Suprapubic skin (tissue), 4 donors: Measurements from ENCODE around the gene EFHD1. TPM values are rescaled to one million over a fixed set of nuclear protein-coding genes. Genes with fewer than 3 reads are reported as not detected.
"Not testable (repeated sequence)": the region's sequence is repeated elsewhere in the genome, so short reads cannot be mapped to it uniquely, and the experiment has no call there.

Source experiments
- DNase-seq, 2 donors: peaks; one replicate each; pipeline ENCODE4 v3.0.0-alpha.2; 2019; ENCODE audit warnings: low spot score in 2 of 2
- H3K27ac ChIP-seq: fragments of 200-600 bp; sonication (generic); one replicate; pipeline ENCODE4 v1.5.1; 2019
- H3K27me3 ChIP-seq: fragments of 200-600 bp; sonication (generic); one replicate; pipeline ENCODE4 v1.5.1; 2019
- H3K36me3 ChIP-seq: fragments of 200-600 bp; sonication (generic); one replicate; pipeline ENCODE4 v1.5.1; 2019
- H3K4me1 ChIP-seq: fragments of 200-600 bp; sonication (generic); one replicate; pipeline ENCODE4 v1.5.1; 2019
- H3K4me3 ChIP-seq: fragments of 200-600 bp; sonication (generic); one replicate; pipeline ENCODE4 v1.5.1; 2019; ENCODE audit warnings: mild to moderate bottlenecking
- H3K9me3 ChIP-seq: fragments of 200-600 bp; sonication (generic); one replicate; pipeline ENCODE4 v1.5.1; 2019
- CTCF ChIP-seq, 2 donors: fragments of 200-600 bp in 1 of 2; fragments of 450-650 bp in 1 of 2; sonication (generic) in 1 of 2; IDR thresholded peaks; one replicate each; pipeline ENCODE4 v1.5.1; 2016 to 2019; ENCODE audit warnings: antibody characterized with exemption in 2 of 2, mild to moderate bottlenecking in 1 of 2, moderate library complexity in 1 of 2
- EP300 ChIP-seq: sonication (generic); formaldehyde crosslinking; IDR thresholded peaks from one replicate; pipeline ENCODE4 v1.6.1; 2017; ENCODE audit warnings: antibody characterized with exemption
- POLR2A ChIP-seq, 2 donors: fragments of 450-650 bp; IDR thresholded peaks; one replicate each; pipeline ENCODE4 v1.6.1; 2017; ENCODE audit warnings: antibody characterized with exemption in 2 of 2, mild to moderate bottlenecking in 2 of 2, moderate library complexity in 2 of 2
- POLR2AphosphoS5 ChIP-seq, 3 donors: sonication (generic); formaldehyde crosslinking; IDR thresholded peaks; one replicate each; pipeline ENCODE4 v1.6.1; 2017; ENCODE audit warnings: antibody characterized with exemption in 3 of 3
- WGBS: methylation state at CpG from one replicate; pipeline ENCODE4 v1.1.5; 2018; 5-methylcytosine and 5-hydroxymethylcytosine counted together
- total RNA-seq, 4 donors: library from RNA; depleted of rRNA; stranded (reverse); fragments of >200 nt; gene quantifications; one replicate each; pipeline ENCODE4 v1.1.0, GENCODE V29; 2016

EFHD1 gene
- total RNA-seq, 4 donors from 2014 or later = 4.2 to 18.4 (median 16.6) TPM

GRCh38 chr2:232699110-232699509 is 65.7 kb downstream of the EFHD1 start:
- 59% methylated on average over 2 of the region's 2 CpGs for WGBS

GRCh38 chr2:232700154-232700553 is 66.8 kb downstream of the EFHD1 start:
- no peaks in the 10 kb centered on the region for H3K9me3 ChIP-seq
- H3K4me1 ChIP-seq = peaks cover 43% of the 10 kb centered on the region
- H3K27ac ChIP-seq = no peak overlapping the region
- H3K4me3 ChIP-seq = no peak overlapping the region
- H3K36me3 ChIP-seq = peaks cover 9% of the 10 kb centered on the region
- TF ChIP-seq POLR2AphosphoS5 (IDR thresholded peaks at IDR 0.05) = no peak
- TF ChIP-seq POLR2A (IDR thresholded peaks at IDR 0.05) = no peak
- no peak for TF ChIP-seq CTCF (IDR thresholded peaks at IDR 0.05)
- TF ChIP-seq EP300 = no peak
- WGBS = 91% methylated on average over 1 of the region's 1 CpG
- no peaks in the 10 kb centered on the region for H3K27me3 ChIP-seq
- DNase-seq = no peak

More at GRCh38 chr2:232699110-232699509, 65.7 kb downstream of the EFHD1 start:
- Histone ChIP-seq H3K27me3 (no peaks in the 10 kb centered on the region), H3K36me3 (peaks cover 3% of the 10 kb centered on the region), H3K4me1 (peaks cover 43% of the 10 kb centered on the region), H3K9me3 (no peaks in the 10 kb centered on the region), H3K27ac (no peak overlapping the region), H3K4me3 (no peak overlapping the region)
- TF ChIP-seq POLR2A (IDR thresholded peaks at IDR 0.05) = no peak
- TF ChIP-seq CTCF (IDR thresholded peaks at IDR 0.05) = no peak
- TF ChIP-seq POLR2AphosphoS5 (IDR thresholded peaks at IDR 0.05) = no peak
- TF ChIP-seq EP300 = no peak
- no peak for DNase-seq

GRCh38 chr2:232707076-232707475 is 73.7 kb downstream of the EFHD1 start:
- Histone ChIP-seq H3K4me1 (peaks cover 5% of the 10 kb centered on the region), H3K27me3 (no peaks in the 10 kb centered on the region), H3K36me3 (peaks cover 46% of the 10 kb centered on the region), H3K9me3 (no peaks in the 10 kb centered on the region), H3K27ac (no peak overlapping the region), H3K4me3 (no peak overlapping the region)
- no peak for TF ChIP-seq POLR2AphosphoS5 (IDR thresholded peaks at IDR 0.05)
- no peak for TF ChIP-seq POLR2A (IDR thresholded peaks at IDR 0.05)
- TF ChIP-seq CTCF (IDR thresholded peaks at IDR 0.05) = no peak
- no peak for TF ChIP-seq EP300
- 88% methylated on average over 4 of the region's 4 CpGs for WGBS
- no peak for DNase-seq

- no peak overlapping the region for H3K27ac ChIP-seq
- H3K4me3 ChIP-seq = no peak overlapping the region
- H3K9me3 ChIP-seq = no peaks in the 10 kb centered on the region
- TF ChIP-seq EP300 = no peak
- no peak for TF ChIP-seq POLR2A (IDR thresholded peaks at IDR 0.05)
- no peak for TF ChIP-seq POLR2AphosphoS5 (IDR thresholded peaks at IDR 0.05)
- TF ChIP-seq CTCF (IDR thresholded peaks at IDR 0.05) = no peak
- peaks cover 21% of the 10 kb centered on the region for H3K36me3 ChIP-seq
- no peak for DNase-seq
- H3K4me1 ChIP-seq = peaks cover 2% of the 10 kb centered on the region
- H3K27me3 ChIP-seq = no peaks in the 10 kb centered on the region
Observed at GRCh38 chr2:232713505-232713904, 80.1 kb downstream of the EFHD1 start.

GRCh38 chr2:232714969-232715368 is 81.6 kb downstream of the EFHD1 start:
- no peak for DNase-seq
- no peak overlapping the region for H3K4me3 ChIP-seq
- no peaks in the 10 kb centered on the region for H3K27me3 ChIP-seq
- TF ChIP-seq CTCF (IDR thresholded peaks at IDR 0.05) (no peak), EP300 (no peak), POLR2AphosphoS5 (IDR thresholded peaks at IDR 0.05) (no peak), POLR2A (IDR thresholded peaks at IDR 0.05) (no peak)
- peaks cover 13% of the 10 kb centered on the region for H3K36me3 ChIP-seq
- no peaks in the 10 kb centered on the region for H3K9me3 ChIP-seq
- peaks cover 2% of the 10 kb centered on the region for H3K4me1 ChIP-seq
- no peak overlapping the region for H3K27ac ChIP-seq
- WGBS = 69% methylated on average over 3 of the region's 3 CpGs

- H3K36me3 ChIP-seq = peaks cover 23% of the 10 kb centered on the region
- not testable (repeated sequence) for H3K27me3 ChIP-seq, H3K27ac ChIP-seq, H3K4me1 ChIP-seq, DNase-seq, H3K9me3 ChIP-seq, H3K4me3 ChIP-seq
Observed at GRCh38 chr2:232720056-232720455, 86.7 kb downstream of the EFHD1 start.
